HepG2 (cell line): ENCODE measurements around the gene ELAC2. TPM values are rescaled to one million over a fixed set of nuclear protein-coding genes. Genes with fewer than 3 reads are reported as not detected.

Source experiments
- ATAC-seq: fragments of 200-7000 bp; cut with Tn5 transposase; 3 replicates; pipeline ENCODE4 v1.9.1; 2020; ENCODE audit warnings: mild to moderate bottlenecking, moderate library complexity
- BruUV-seq: library from RNA; stranded (reverse); fragments of 400-500 nt; replicated peaks from 2 replicates; lab custom pipeline; 2021; lab: Mats Ljungman, UMichigan
- CTCF ChIA-PET: fragments of 300-600 bp; formaldehyde crosslinking; extraction: SDS; loops from one replicate; lab custom pipeline; 2021; ENCODE audit warnings: low total read pairs, inconsistent platforms, low intra/inter-chr PET ratio; lab: Yijun Ruan, JAX
- POLR2A ChIA-PET: fragments of 350-600 bp; sonication (Branson Sonifier 250); formaldehyde crosslinking; loops from one replicate; lab custom pipeline; 2020; ENCODE audit warnings: antibody characterized with exemption, inconsistent platforms; lab: Yijun Ruan, JAX
- DNase-seq: peaks from one replicate; pipeline ENCODE4 v3.0.0-alpha.2; 2015; ENCODE audit warnings: low spot score
- FAIRE-seq: peaks from 3 replicates; lab custom pipeline; 2011; peaks lifted over from hg19 to GRCh38; lab: Jason Lieb, UNC
- H2AFZ ChIP-seq: one replicate; pipeline ENCODE4 v1.6.1; 2011; ENCODE audit warnings: low read length, inconsistent platforms
- H3K27ac ChIP-seq: fragments of 300-600 bp; 3 replicates; pipeline ENCODE4 v1.8.0; 2011; ENCODE audit warnings: mixed run types, mild to moderate bottlenecking, mixed read lengths, low read length, inconsistent platforms; ENCODE audit not compliant: insufficient read depth; ENCODE audit errors: extremely low read length
- H3K27me3 ChIP-seq, 2 experiments: fragments of 200-600 bp in 1 of 2; 2 replicates in 1 of 2; 3 replicates in 1 of 2; pipeline versions ENCODE4 v1.6.0 to v1.8.0; 2011; ENCODE audit warnings: low read length in 2 of 2, mild to moderate bottlenecking in 2 of 2, moderate library complexity in 2 of 2, inconsistent platforms in 1 of 2; ENCODE audit not compliant: insufficient read depth in 2 of 2, control insufficient read depth in 1 of 2
- H3K36me3 ChIP-seq, 2 experiments: fragments of 200-600 bp in 1 of 2; replicated peaks in 1 of 2; 2 replicates in 1 of 2; 3 replicates in 1 of 2; pipeline versions ENCODE4 v1.5.1 to v1.8.0; 2011; ENCODE audit warnings: low read length in 2 of 2, inconsistent platforms in 1 of 2; ENCODE audit not compliant: insufficient read depth in 2 of 2, control insufficient read depth in 1 of 2
- H3K4me1 ChIP-seq: 2 replicates; pipeline ENCODE4 v1.5.1; 2012; ENCODE audit warnings: low read length, inconsistent platforms; ENCODE audit not compliant: insufficient read depth
- H3K4me2 ChIP-seq: 2 replicates; pipeline ENCODE4 v1.6.0; 2011; ENCODE audit warnings: low read depth, low read length, inconsistent platforms
- H3K4me3 ChIP-seq, 3 experiments: fragments of 200-600 bp in 1 of 3; sonication (generic), shearing (Covaris generic) in 1 of 3; replicated peaks in 1 of 3; 2 replicates each; pipeline ENCODE4 v1.5.1; 2011 to 2016; ENCODE audit warnings: low read length in 3 of 3, inconsistent platforms in 2 of 3, low read depth in 2 of 3, mild to moderate bottlenecking in 2 of 3, control low read depth in 1 of 3, mixed read lengths in 1 of 3; ENCODE audit not compliant: insufficient read depth in 1 of 3
- H3K79me2 ChIP-seq: one replicate; pipeline ENCODE4 v1.6.1; 2011; ENCODE audit warnings: low read length, inconsistent platforms; ENCODE audit not compliant: insufficient read depth
- H3K9ac ChIP-seq: 2 replicates; pipeline ENCODE4 v1.6.0; 2011; ENCODE audit warnings: mild to moderate bottlenecking, low read depth, low read length, inconsistent platforms; ENCODE audit not compliant: insufficient read depth
- H3K9me3 ChIP-seq: 2 replicates; pipeline ENCODE4 v1.5.1; 2012; ENCODE audit warnings: mild to moderate bottlenecking, low read length
- H4K20me1 ChIP-seq: 2 replicates; pipeline ENCODE4 v1.6.0; 2011; ENCODE audit warnings: inconsistent platforms, mild to moderate bottlenecking, low read length, moderate library complexity; ENCODE audit not compliant: insufficient read depth
- ATF5 ChIP-seq: sonication (generic); formaldehyde crosslinking; IDR thresholded peaks from 2 replicates; pipeline ENCODE4 v1.4.0; 2020; ENCODE audit warnings: mild to moderate bottlenecking, low read depth, missing genetic modification reagents
- ELF4 ChIP-seq: sonication (generic); formaldehyde crosslinking; IDR thresholded peaks from 2 replicates; pipeline ENCODE4 v1.5.0; 2020; ENCODE audit warnings: missing genetic modification reagents, mild to moderate bottlenecking, moderate library complexity, borderline replicate concordance
- HMGXB4 ChIP-seq, 2 experiments: sonication (generic) in 1 of 2; formaldehyde crosslinking in 1 of 2; IDR thresholded peaks; 2 replicates each; pipeline versions ENCODE4 v1.4.0 to v1.6.1; 2018 to 2020; ENCODE audit warnings: missing genetic modification reagents in 2 of 2, borderline replicate concordance in 1 of 2, low read depth in 1 of 2, mild to moderate bottlenecking in 1 of 2, missing biosample characterization in 1 of 2
- MEIS1 ChIP-seq: sonication (generic); formaldehyde crosslinking; IDR thresholded peaks from 2 replicates; pipeline ENCODE4 v1.9.0; 2021; ENCODE audit warnings: mild to moderate bottlenecking, missing genetic modification reagents, moderate library complexity, borderline replicate concordance
- NR1H2 ChIP-seq: sonication (generic); formaldehyde crosslinking; IDR thresholded peaks from 2 replicates; pipeline ENCODE4 v1.8.1; 2022; ENCODE audit warnings: low read depth, missing genetic modification reagents, borderline replicate concordance
- PAX8 ChIP-seq: sonication (generic); formaldehyde crosslinking; IDR thresholded peaks from 2 replicates; pipeline ENCODE4 v1.8.0; 2022; ENCODE audit warnings: mild to moderate bottlenecking, missing genetic modification reagents, borderline replicate concordance
- SIN3A ChIP-seq: IDR thresholded peaks from 2 replicates; pipeline ENCODE4 v1.6.1; 2011; ENCODE audit warnings: low read depth, mild to moderate bottlenecking, control low read depth, low read length, borderline replicate concordance
- SMARCC2 ChIP-seq: fragments of 450-650 bp; IDR thresholded peaks from 2 replicates; pipeline ENCODE4 v1.6.1; 2017; ENCODE audit warnings: antibody characterized with exemption, mild to moderate bottlenecking
- SOX5 ChIP-seq: IDR thresholded peaks from 2 replicates; pipeline ENCODE4 v1.6.1; 2016; ENCODE audit warnings: borderline replicate concordance
- SSRP1 ChIP-seq: IDR thresholded peaks from 2 replicates; pipeline ENCODE4 v1.6.1; 2016; ENCODE audit warnings: control low read depth
- TAF15 ChIP-seq: fragments of 200-400 bp; formaldehyde crosslinking; IDR thresholded peaks from one replicate; pipeline ENCODE4 v1.6.1; 2018; ENCODE audit warnings: mild to moderate bottlenecking, low read depth, low read length; ENCODE audit not compliant: poor library complexity, severe bottlenecking
- ZNF136 ChIP-seq: sonication (generic); formaldehyde crosslinking; IDR thresholded peaks from 2 replicates; pipeline ENCODE4 v1.8.1; 2022; ENCODE audit warnings: low read depth, mild to moderate bottlenecking, moderate library complexity, missing genetic modification reagents
- ZNF143 ChIP-seq: sonication (generic); formaldehyde crosslinking; IDR thresholded peaks from 2 replicates; pipeline ENCODE4 v1.4.0; 2020; ENCODE audit warnings: missing genetic modification reagents
- ZNF18 ChIP-seq: sonication (generic); formaldehyde crosslinking; IDR thresholded peaks from 2 replicates; pipeline ENCODE4 v1.8.0; 2022; ENCODE audit warnings: mild to moderate bottlenecking, missing genetic modification reagents; ENCODE audit not compliant: insufficient replicate concordance
- ZNF230 ChIP-seq: sonication (generic); formaldehyde crosslinking; IDR thresholded peaks from 2 replicates; pipeline ENCODE4 v1.4.0; 2020; ENCODE audit warnings: mild to moderate bottlenecking, missing genetic modification reagents
- ZNF660 ChIP-seq: sonication (generic); formaldehyde crosslinking; IDR thresholded peaks from 2 replicates; pipeline ENCODE4 v1.5.1; 2020; ENCODE audit warnings: mild to moderate bottlenecking, low read depth, missing genetic modification reagents, borderline replicate concordance
- ZNF761 ChIP-seq: sonication (generic); formaldehyde crosslinking; conservative IDR thresholded peaks from 2 replicates; pipeline ENCODE4 v1.4.0; 2020; ENCODE audit warnings: mild to moderate bottlenecking, missing genetic modification reagents
- ZNF777 ChIP-seq: sonication (generic); formaldehyde crosslinking; IDR thresholded peaks from 2 replicates; pipeline ENCODE4 v1.4.0; 2020; ENCODE audit warnings: missing genetic modification reagents
- ZNF790 ChIP-seq: sonication (generic); formaldehyde crosslinking; IDR thresholded peaks from 2 replicates; pipeline ENCODE4 v1.8.0; 2022; ENCODE audit warnings: missing genetic modification reagents, mild to moderate bottlenecking, borderline replicate concordance
- WGBS: methylation state at CpG from one replicate; pipeline ENCODE4 v1.1.6; 2017; ENCODE audit warnings: low lambda C conversion rate; 5-methylcytosine and 5-hydroxymethylcytosine counted together
- in situ Hi-C: cut with HindIII; loops from 2 replicates; pipeline ENCODE4 v1.10.0; 2017; ENCODE audit warnings: low pct_unique_long_range_greater_than_20kb; ENCODE audit not compliant: extremely low pct_ligation_motif_present
- intact Hi-C: fragments of 100-400 bp; cut with micrococcal nuclease; formaldehyde crosslinking; loops from one replicate; pipeline ENCODE4 v1.10.0; 2022; ENCODE audit not compliant: unreplicated experiment
- polyA plus RNA-seq, 8 experiments: library from polyadenylated mRNA; depleted of rRNA in 3 of 8; stranded (reverse) in 7 of 8; unstranded in 1 of 8; fragments of >200 nt; fragmentation: Illumina TruSeq in 4 of 8; extraction: Trizol in 4 of 8; gene quantifications; 2 replicates each; pipeline versions ENCODE4 v1.2.1 to v1.2.3, GENCODE V29; 2011 to 2016; ENCODE audit warnings: low read depth in 4 of 8, missing spikeins in 1 of 8, mixed read lengths in 1 of 8; ENCODE audit not compliant: insufficient read depth in 1 of 8
- total RNA-seq, 5 experiments: library from RNA; depleted of rRNA; stranded (reverse); fragments of >200 nt; fragmentation: Illumina TruSeq; extraction: Trizol; gene quantifications; 2 replicates each; pipeline ENCODE4 v1.2.3, GENCODE V29; 2016; ENCODE audit warnings: low read depth in 1 of 5

ELAC2 gene
- total and polyA plus RNA-seq, 2 of the 13 experiments (the other 11 are each of a cell fraction or from before 2014, with no cell fraction given): 35.6 to 50.4 TPM

DNA sequence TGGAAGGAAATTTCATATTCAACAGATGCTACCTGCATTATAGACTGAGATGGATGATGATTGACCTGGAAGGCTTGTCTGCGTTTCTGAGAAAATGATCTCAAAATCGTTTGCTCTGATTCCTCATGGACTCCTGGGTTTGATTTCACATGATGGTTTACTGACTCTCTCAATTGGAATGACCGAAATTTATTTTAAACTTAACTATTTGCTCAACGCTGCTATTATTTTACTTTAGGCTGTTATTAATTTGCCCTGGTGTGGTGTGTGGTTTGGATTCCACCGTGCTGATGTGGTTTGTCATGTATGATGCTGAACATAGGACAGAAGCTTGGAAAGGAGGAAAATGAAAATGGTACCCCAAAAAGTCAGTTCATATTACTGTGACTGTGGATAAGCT is 37.3 kb upstream of the ELAC2 start:
- Histone ChIP-seq H2AFZ (no peak overlapping the region), H4K20me1 (no peaks in the 10 kb centered on the region), H3K27ac (no peak overlapping the region), H3K9ac (no peak overlapping the region), H3K27me3 (peaks cover 0 to 19% of the 10 kb centered on the region in 2 experiments; a peak in 3 of 5 replicates), H3K4me1 (no peaks in the 10 kb centered on the region), H3K9me3 (no peaks in the 10 kb centered on the region), H3K36me3 (no peaks in the 10 kb centered on the region), H3K4me3 (no peak overlapping the region), H3K4me2 (no peak overlapping the region), H3K79me2 (no peaks in the 10 kb centered on the region)
- DNase-seq: no peak
- ChIA-PET POLR2A (no interaction called here), CTCF (no interaction called here)
- WGBS: under 1% methylated on average over 5 of the region's 5 CpGs
- no TSS peak for BruUV-seq
- TF ChIP-seq ZNF230 (CRISPR knock-in tag) (no peak), SIN3A (no peak), SMARCC2 (no peak), ATF5 (CRISPR knock-in tag) (no peak), NR1H2 (CRISPR knock-in tag) (no peak), ZNF143 (CRISPR knock-in tag) (no peak), SOX5 (CRISPR knock-in tag) (no peak), ZNF18 (CRISPR knock-in tag) (no peak), ELF4 (CRISPR knock-in tag) (no peak), HMGXB4 (CRISPR knock-in tag; IDR thresholded peaks at IDR 0.05; ENCODE audit: borderline replicate concordance in 1 of 2, low read depth in 1 of 2) (no peak), ZNF777 (CRISPR knock-in tag) (no peak), ZNF136 (CRISPR knock-in tag) (no peak), SSRP1 (CRISPR knock-in tag) (no peak), PAX8 (CRISPR knock-in tag) (no peak), ZNF790 (CRISPR knock-in tag) (no peak), ZNF660 (CRISPR knock-in tag) (no peak), TAF15 (no peak), MEIS1 (no peak), ZNF761 (CRISPR knock-in tag) (no peak)
- ATAC-seq: no peak
- in situ Hi-C loops: no loop called here
- no peak for FAIRE-seq
- intact Hi-C loops: no loop called here
